DMS79 (cell line): ENCODE data around the gene CST2.
"Not testable (repeated sequence)": the region's sequence is repeated elsewhere in the genome, so short reads cannot be mapped to it uniquely, and the experiment has no call there.

ENCODE experiments used
- DNase-seq: peaks from one replicate; lab custom pipeline; 2025; lab: John Stamatoyannopoulos, UW

The CST2 gene

GRCh38 chr20:23826541-23827021 is at the start of gene CST2:
TSS of gene CST2 (minus strand) at chr20:23826729. CDS start at chr20:23826660, 69 bp downstream.
- no peak for DNase-seq

- DNase-seq: no peak
Observed at GRCh38 chr20:23875606-23876237, 49.2 kb upstream of the CST2 start.

- DNase-seq: no peak
Observed at GRCh38 chr20:23874747-23875146, 48.2 kb upstream of the CST2 start.

GRCh38 chr20:23873370-23874015 is 47.0 kb upstream of the CST2 start:
- no peak for DNase-seq

- no peak for DNase-seq
Observed at GRCh38 chr20:23872065-23872464, 45.5 kb upstream of the CST2 start.

- DNase-seq: no peak
Observed at GRCh38 chr20:23870461-23870860, 43.9 kb upstream of the CST2 start.

- DNase-seq: no peak
Observed at GRCh38 chr20:23869520-23869919, 43.0 kb upstream of the CST2 start.

GRCh38 chr20:23868321-23868720 is 41.8 kb upstream of the CST2 start:
- no peak for DNase-seq

GRCh38 chr20:23867152-23867776 is 40.7 kb upstream of the CST2 start:
- DNase-seq: no peak

- not testable (repeated sequence) for DNase-seq
Observed at GRCh38 chr20:23860771-23861170, 34.2 kb upstream of the CST2 start.

- no peak for DNase-seq
Observed at GRCh38 chr20:23857962-23858595, 31.6 kb upstream of the CST2 start.

- no peak for DNase-seq
Observed at GRCh38 chr20:23856736-23857135, 30.2 kb upstream of the CST2 start.

GRCh38 chr20:23856226-23856625 is 29.7 kb upstream of the CST2 start:
- DNase-seq: no peak

GRCh38 chr20:23841693-23842092 is 15.2 kb upstream of the CST2 start:
- no peak for DNase-seq

- DNase-seq: no peak
Observed at GRCh38 chr20:23835716-23836115, 9.2 kb upstream of the CST2 start.

- no peak for DNase-seq
Observed at GRCh38 chr20:23832775-23833513, 6.4 kb upstream of the CST2 start.

- not testable (repeated sequence) for DNase-seq
Observed at GRCh38 chr20:23831961-23832360, 5.4 kb upstream of the CST2 start.

- DNase-seq: no peak
Observed at GRCh38 chr20:23823621-23824324, 2.8 kb downstream of the CST2 start.

- no peak for DNase-seq
Observed at GRCh38 chr20:23823111-23823510, 3.4 kb downstream of the CST2 start.

GRCh38 chr20:23820493-23820892 is 6.0 kb downstream of the CST2 start:
- no peak for DNase-seq

GRCh38 chr20:23811559-23811958 is 15.0 kb downstream of the CST2 start:
- DNase-seq: not testable (repeated sequence)
